ENCODE results near the gene WDR33. TPM values are rescaled to one million over a fixed set of nuclear protein-coding genes. Genes with fewer than 3 reads are reported as not detected.

WDR33 gene
- total RNA-seq, 2 experiments from 2014 or later, result 71.4 to 74.6 TPM

DNA sequence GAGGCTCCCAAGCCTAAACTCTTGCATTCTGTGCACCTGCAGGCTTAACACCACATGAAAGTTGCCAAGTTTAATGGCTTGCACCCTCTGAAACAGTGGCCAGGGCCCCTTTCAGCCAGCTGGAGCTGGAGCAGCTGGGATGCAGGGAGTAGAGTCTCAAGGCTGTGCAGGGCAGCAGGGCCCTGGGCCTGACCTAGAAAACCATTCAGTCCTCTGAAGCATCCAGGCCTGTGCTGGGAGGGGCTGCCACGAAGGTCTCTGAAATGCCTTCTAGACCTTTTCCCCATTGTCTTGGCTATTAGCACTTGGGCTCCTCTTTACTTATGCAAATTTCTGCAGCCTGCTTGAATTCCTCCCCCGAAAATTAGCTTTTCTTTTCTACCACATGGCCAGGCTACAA is 120.3 kb downstream of the WDR33 start:
- Mint-ChIP-seq H3K9me3 (peaks cover 18% of the 10 kb centered on the region), H3K4me3 (no peak overlapping the region), H3K4me1 (ENCODE audit: low read depth) (no peaks in the 10 kb centered on the region), H3K36me3 (ENCODE audit: low read depth) (peaks cover 4% of the 10 kb centered on the region), H3K27me3 (no peaks in the 10 kb centered on the region), H3K27ac (no peak overlapping the region)
- ChIA-PET POLR2A (interaction anchor here (1.0 kb wide), 1 partner anchor 10 kb away, joined by 3 read pairs; no protein-coding TSS in a partner anchor), CTCF (no interaction called here)
- no peak for ATAC-seq
- no peak for DNase-seq
- TF ChIP-seq, protein P1, sequence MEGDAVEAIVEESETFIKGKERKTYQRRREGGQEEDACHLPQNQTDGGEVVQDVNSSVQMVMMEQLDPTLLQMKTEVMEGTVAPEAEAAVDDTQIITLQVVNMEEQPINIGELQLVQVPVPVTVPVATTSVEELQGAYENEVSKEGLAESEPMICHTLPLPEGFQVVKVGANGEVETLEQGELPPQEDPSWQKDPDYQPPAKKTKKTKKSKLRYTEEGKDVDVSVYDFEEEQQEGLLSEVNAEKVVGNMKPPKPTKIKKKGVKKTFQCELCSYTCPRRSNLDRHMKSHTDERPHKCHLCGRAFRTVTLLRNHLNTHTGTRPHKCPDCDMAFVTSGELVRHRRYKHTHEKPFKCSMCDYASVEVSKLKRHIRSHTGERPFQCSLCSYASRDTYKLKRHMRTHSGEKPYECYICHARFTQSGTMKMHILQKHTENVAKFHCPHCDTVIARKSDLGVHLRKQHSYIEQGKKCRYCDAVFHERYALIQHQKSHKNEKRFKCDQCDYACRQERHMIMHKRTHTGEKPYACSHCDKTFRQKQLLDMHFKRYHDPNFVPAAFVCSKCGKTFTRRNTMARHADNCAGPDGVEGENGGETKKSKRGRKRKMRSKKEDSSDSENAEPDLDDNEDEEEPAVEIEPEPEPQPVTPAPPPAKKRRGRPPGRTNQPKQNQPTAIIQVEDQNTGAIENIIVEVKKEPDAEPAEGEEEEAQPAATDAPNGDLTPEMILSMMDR (IDR thresholded peaks at IDR 0.05), result no peak
- intact Hi-C loops (cut with micrococcal nuclease), result no loop called here

DNA sequence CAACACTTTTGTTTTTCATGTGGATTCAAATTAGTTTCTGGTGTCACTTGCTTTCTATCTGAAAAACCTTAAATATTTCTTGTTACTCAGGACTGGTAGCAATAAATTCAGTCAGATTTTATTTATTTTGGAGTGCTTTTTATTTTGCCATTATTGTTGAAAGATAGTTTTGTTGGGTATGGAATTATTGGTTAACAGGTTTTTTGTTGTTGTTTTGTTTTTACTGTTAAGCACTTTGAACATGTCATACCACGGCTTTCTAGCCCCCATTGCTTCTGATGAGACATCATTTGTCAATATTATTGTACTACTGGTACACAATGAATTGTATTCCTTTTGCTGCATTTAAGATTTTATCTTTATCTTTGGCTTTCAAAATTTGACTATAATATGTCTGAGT is 122.6 kb downstream of the WDR33 start:
- H3K36me3 Mint-ChIP-seq (ENCODE audit: low read depth), result peaks cover 4% of the 10 kb centered on the region
- no peak overlapping the region for H3K27ac Mint-ChIP-seq
- peaks cover 18% of the 10 kb centered on the region for H3K9me3 Mint-ChIP-seq
- no peaks in the 10 kb centered on the region for H3K4me1 Mint-ChIP-seq (ENCODE audit: low read depth)
- ATAC-seq (no peak), DNase-seq (no peak)
- ChIA-PET POLR2A (no interaction called here), CTCF (no interaction called here)
- TF ChIP-seq, protein P1 (IDR thresholded peaks at IDR 0.05), result no peak
- H3K4me3 Mint-ChIP-seq, result no peak overlapping the region
- H3K27me3 Mint-ChIP-seq, result no peaks in the 10 kb centered on the region
- intact Hi-C loops (cut with micrococcal nuclease), result no loop called here

DNA sequence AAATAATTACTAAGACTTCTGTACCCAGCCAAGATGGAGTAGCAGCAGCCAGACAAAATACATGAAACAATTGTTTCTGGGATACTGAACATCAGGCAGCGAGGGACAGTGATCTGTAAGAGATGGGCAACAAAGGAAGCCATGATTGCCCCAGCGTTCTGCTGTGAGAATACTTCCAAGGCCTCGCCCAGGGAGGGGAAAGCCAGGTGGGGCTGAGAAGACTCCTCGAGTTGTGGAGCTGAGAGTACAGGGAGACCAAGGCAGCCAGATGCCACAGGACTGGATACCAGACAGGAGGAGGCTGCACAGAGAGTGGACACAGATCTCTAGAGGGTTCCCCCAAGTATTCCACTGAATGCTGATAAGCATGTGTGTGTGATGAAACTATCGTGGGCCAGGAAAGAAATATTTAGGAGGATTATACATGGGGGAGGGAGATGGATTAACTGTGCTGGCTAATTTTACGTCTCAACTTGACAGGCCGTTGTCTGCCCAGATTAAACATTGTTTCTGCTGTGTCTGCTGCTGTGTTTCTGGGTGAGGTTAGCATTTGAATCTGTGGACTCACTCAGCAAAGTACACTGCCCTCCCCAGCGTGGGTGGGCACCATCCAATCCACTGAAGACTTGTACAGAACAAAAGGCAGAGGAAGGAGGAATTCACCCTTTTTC is 125.4 kb downstream of the WDR33 start:
- Mint-ChIP-seq H3K27me3 (no peaks in the 10 kb centered on the region), H3K4me1 (ENCODE audit: low read depth) (no peaks in the 10 kb centered on the region), H3K36me3 (ENCODE audit: low read depth) (peaks cover 2% of the 10 kb centered on the region), H3K4me3 (no peak overlapping the region), H3K9me3 (peaks cover 10% of the 10 kb centered on the region), H3K27ac (no peak overlapping the region)
- TF ChIP-seq, protein P1 (IDR thresholded peaks at IDR 0.05), result no peak
- ATAC-seq, result no peak
- ChIA-PET CTCF (no interaction called here), POLR2A (no interaction called here)
- no peak for DNase-seq
- intact Hi-C loops (cut with micrococcal nuclease), result no loop called here

DNA sequence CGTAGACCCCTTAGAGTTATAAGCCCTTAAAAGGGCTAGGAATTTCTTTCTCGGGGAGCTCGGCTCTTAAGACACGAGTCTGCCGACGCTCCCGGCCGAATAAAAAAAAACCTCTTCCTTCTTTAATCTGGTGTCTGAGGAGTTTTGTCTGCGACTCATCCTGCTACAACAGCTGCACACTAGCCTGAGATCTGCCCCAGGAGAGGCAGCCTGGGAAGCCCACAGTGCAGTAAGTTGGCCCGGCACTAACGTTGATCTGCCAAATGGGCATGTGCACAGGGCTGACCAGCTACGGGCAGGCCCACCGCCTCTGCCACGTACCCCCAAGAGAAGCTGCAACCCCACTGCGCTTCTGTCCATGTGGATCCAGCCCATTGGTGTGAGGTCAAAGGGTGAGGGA is 127.2 kb downstream of the WDR33 start:
- Mint-ChIP-seq H3K36me3 (ENCODE audit: low read depth) (no peaks in the 10 kb centered on the region), H3K4me1 (ENCODE audit: low read depth) (no peaks in the 10 kb centered on the region), H3K9me3 (peaks cover 8% of the 10 kb centered on the region), H3K27me3 (peaks cover 1% of the 10 kb centered on the region), H3K27ac (no peak overlapping the region), H3K4me3 (no peak overlapping the region)
- TF ChIP-seq, protein P1 (IDR thresholded peaks at IDR 0.05), result no peak
- DNase-seq (no peak), ATAC-seq (no peak)
- intact Hi-C loops (cut with micrococcal nuclease), result no loop called here
- CTCF ChIA-PET, result no interaction called here
- POLR2A ChIA-PET, result no interaction called here

DNA sequence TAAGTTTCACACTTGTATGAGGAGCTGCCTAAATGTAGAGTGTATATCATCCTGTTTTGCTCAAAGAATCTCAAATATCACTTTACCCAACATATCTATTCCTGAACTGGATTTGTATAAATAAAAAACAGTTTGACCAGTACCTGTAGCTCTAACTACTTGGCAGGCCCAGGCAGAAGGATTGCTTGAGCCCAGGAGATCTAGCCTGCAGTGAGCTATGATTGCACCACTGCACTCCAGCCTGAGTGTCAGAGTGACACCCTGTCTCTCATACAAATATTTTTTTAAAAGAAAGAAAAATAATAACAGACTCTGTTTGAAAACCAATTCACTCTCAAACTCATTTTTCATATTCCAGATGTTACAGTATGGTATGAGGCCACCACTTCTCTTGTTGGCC is 127.9 kb downstream of the WDR33 start:
- Mint-ChIP-seq H3K4me3 (no peak overlapping the region), H3K27me3 (peaks cover 3% of the 10 kb centered on the region), H3K27ac (no peak overlapping the region), H3K4me1 (ENCODE audit: low read depth) (no peaks in the 10 kb centered on the region), H3K36me3 (ENCODE audit: low read depth) (no peaks in the 10 kb centered on the region), H3K9me3 (peaks cover 2% of the 10 kb centered on the region)
- ATAC-seq (no peak), DNase-seq (no peak)
- intact Hi-C loops (cut with micrococcal nuclease), result no loop called here
- TF ChIP-seq, protein P1 (IDR thresholded peaks at IDR 0.05), result no peak
- CTCF ChIA-PET, result interaction anchor here (2.1 kb wide), 1 partner anchor 92 kb away, joined by 7 read pairs; no protein-coding TSS in a partner anchor
- POLR2A ChIA-PET, result no interaction called here
